K562 (cell line): ENCODE data around the gene PLP2. TPM values are rescaled to one million over a fixed set of nuclear protein-coding genes. Genes with fewer than 3 reads are reported as not detected.
A peak's percentile ranks its signal among the peaks of the same experiment; 100 is the strongest.

Experiments
- GABPA ChIP-seq: fragments of 200-800 bp; sonication (Bioruptor generic); conservative IDR thresholded peaks from 2 replicates; pipeline ENCODE4 v1.6.1; 2016; ENCODE audit warnings: low read depth, missing genetic modification characterization, missing compliant biosample characterization
- HNRNPK ChIP-seq: fragments of 200-400 bp; formaldehyde crosslinking; IDR thresholded peaks from one replicate; pipeline ENCODE4 v1.6.1; 2018; ENCODE audit warnings: mild to moderate bottlenecking, low read depth, low read length; ENCODE audit not compliant: poor library complexity, severe bottlenecking
- MYNN ChIP-seq, 2 experiments: sonication (generic); formaldehyde crosslinking in 1 of 2; IDR thresholded peaks; 2 replicates each; pipeline versions ENCODE4 v1.5.0 to v1.6.1; 2016 to 2020; ENCODE audit warnings: antibody characterized with exemption in 1 of 2, missing genetic modification reagents in 1 of 2
- POLR2AphosphoS2 ChIP-seq: IDR thresholded peaks from 2 replicates; pipeline ENCODE4 v1.6.1; 2012; ENCODE audit warnings: low read length, improper control_type of control experiment
- SMAD2 ChIP-seq: fragments of 150-350 bp; IDR thresholded peaks from 2 replicates; pipeline ENCODE4 v1.6.1; 2014; ENCODE audit warnings: low read depth, mild to moderate bottlenecking, low read length
- SUPT5H ChIP-seq: fragments of 450-650 bp; IDR thresholded peaks from 2 replicates; pipeline ENCODE4 v1.6.1; 2016
- TRIM28 ChIP-seq: fragments of 450-650 bp; IDR thresholded peaks from 2 replicates; pipeline ENCODE4 v1.6.1; 2017
- ZEB2 ChIP-seq: fragments of 450-650 bp; IDR thresholded peaks from 2 replicates; pipeline ENCODE4 v1.6.1; 2016
- ZNF134 ChIP-seq: fragments of 250-450 bp; sonication (Bioruptor Pico); conservative IDR thresholded peaks from 2 replicates; pipeline ENCODE4 v1.4.0; 2020
- ZNF140 ChIP-seq: fragments of 250-450 bp; sonication (Bioruptor Pico); IDR thresholded peaks from 2 replicates; pipeline ENCODE4 v1.8.0; 2021; ENCODE audit warnings: moderate library complexity, mild to moderate bottlenecking, inconsistent platforms
- ZNF274 ChIP-seq: IDR thresholded peaks from 2 replicates; pipeline ENCODE4 v1.6.1; 2011; ENCODE audit warnings: low read depth, mild to moderate bottlenecking, low read length, moderate library complexity, borderline replicate concordance
- polyA plus RNA-seq, 8 experiments: library from polyadenylated mRNA; depleted of rRNA in 4 of 8; stranded (reverse) in 5 of 8; unstranded in 3 of 8; fragments of >200 nt; fragmentation: Nextera tagmentation in 2 of 8; fragmentation: Illumina TruSeq in 1 of 8; extraction: Ambion mirVana in 2 of 8; extraction: Trizol in 1 of 8; gene quantifications; 2 replicates each; pipeline versions ENCODE4 v1.2.1 to v1.2.3, GENCODE V29; 2011 to 2014; ENCODE audit warnings: inconsistent platforms in 1 of 8, missing spikeins in 1 of 8
- total RNA-seq, 7 experiments: library from RNA; depleted of rRNA in 6 of 7; stranded (reverse); fragments of >200 nt in 6 of 7; fragmentation: Illumina TruSeq in 2 of 7; extraction: Trizol in 2 of 7; gene quantifications; 2 replicates each; pipeline versions ENCODE4 v1.2.1 to v1.2.3, GENCODE V29; 2011 to 2021; ENCODE audit warnings: low replicate concordance in 1 of 7
- TF ChIP-seq, protein P1 (sequence below), 2 experiments: fragments of 450-650 bp in 1 of 2; sonication (generic) in 1 of 2; formaldehyde crosslinking in 1 of 2; IDR thresholded peaks; 2 replicates each; pipeline versions ENCODE4 v1.7.1 to v1.9.0; 2016 to 2022; ENCODE audit warnings: inconsistent platforms in 1 of 2, mild to moderate bottlenecking in 1 of 2, missing genetic modification reagents in 1 of 2
- TF ChIP-seq, protein P2 (sequence below): sonication (generic); formaldehyde crosslinking; IDR thresholded peaks from 2 replicates; pipeline ENCODE4 v1.8.0; 2022; ENCODE audit warnings: mild to moderate bottlenecking, missing genetic modification reagents
- TF ChIP-seq, protein P3 (sequence below): fragments of 450-650 bp; formaldehyde crosslinking; IDR thresholded peaks from 2 replicates; pipeline ENCODE4 v1.4.0; 2022; ENCODE audit warnings: missing genetic modification characterization

Gene PLP2
- total and polyA plus RNA-seq, 9 of the 15 experiments (the other 6 are each of a cell fraction or from before 2014, with no cell fraction given), result 34.7 to 236 (median 112) TPM

DNA sequence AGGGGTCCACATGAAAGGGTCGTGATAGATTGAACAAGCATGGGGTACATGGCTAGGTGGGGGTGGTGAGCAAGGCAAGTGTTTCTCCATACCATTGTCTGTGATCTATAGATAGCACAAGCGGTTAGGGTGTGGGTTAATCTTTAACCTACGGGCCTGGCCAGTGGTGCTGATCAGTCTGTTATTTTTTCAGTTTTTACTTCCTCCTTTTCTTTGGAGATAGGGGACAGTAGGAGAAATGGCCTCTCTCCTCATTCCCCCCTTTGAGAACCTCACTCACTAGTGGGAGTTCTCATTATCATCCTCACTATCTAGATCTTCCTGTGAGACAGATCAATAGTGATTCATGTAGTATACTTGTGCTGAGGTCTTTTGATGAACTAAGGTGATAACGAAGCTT is 32.0 kb upstream of the PLP2 start (continued):
- TF ChIP-seq, protein P1, sequence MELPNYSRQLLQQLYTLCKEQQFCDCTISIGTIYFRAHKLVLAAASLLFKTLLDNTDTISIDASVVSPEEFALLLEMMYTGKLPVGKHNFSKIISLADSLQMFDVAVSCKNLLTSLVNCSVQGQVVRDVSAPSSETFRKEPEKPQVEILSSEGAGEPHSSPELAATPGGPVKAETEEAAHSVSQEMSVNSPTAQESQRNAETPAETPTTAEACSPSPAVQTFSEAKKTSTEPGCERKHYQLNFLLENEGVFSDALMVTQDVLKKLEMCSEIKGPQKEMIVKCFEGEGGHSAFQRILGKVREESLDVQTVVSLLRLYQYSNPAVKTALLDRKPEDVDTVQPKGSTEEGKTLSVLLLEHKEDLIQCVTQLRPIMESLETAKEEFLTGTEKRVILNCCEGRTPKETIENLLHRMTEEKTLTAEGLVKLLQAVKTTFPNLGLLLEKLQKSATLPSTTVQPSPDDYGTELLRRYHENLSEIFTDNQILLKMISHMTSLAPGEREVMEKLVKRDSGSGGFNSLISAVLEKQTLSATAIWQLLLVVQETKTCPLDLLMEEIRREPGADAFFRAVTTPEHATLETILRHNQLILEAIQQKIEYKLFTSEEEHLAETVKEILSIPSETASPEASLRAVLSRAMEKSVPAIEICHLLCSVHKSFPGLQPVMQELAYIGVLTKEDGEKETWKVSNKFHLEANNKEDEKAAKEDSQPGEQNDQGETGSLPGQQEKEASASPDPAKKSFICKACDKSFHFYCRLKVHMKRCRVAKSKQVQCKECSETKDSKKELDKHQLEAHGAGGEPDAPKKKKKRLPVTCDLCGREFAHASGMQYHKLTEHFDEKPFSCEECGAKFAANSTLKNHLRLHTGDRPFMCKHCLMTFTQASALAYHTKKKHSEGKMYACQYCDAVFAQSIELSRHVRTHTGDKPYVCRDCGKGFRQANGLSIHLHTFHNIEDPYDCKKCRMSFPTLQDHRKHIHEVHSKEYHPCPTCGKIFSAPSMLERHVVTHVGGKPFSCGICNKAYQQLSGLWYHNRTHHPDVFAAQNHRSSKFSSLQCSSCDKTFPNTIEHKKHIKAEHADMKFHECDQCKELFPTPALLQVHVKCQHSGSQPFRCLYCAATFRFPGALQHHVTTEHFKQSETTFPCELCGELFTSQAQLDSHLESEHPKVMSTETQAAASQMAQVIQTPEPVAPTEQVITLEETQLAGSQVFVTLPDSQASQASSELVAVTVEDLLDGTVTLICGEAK (IDR thresholded peaks at IDR 0.05), result no peak
- TF ChIP-seq, protein P1 (CRISPR knock-in tag; IDR thresholded peaks at IDR 0.05), result no peak
- TF ChIP-seq GABPA (tag), result no peak
- TF ChIP-seq MYNN (IDR thresholded peaks at IDR 0.05), result peak; percentile 52
- TF ChIP-seq MYNN (CRISPR knock-in tag; IDR thresholded peaks at IDR 0.05), result no peak
- TF ChIP-seq, protein P2, sequence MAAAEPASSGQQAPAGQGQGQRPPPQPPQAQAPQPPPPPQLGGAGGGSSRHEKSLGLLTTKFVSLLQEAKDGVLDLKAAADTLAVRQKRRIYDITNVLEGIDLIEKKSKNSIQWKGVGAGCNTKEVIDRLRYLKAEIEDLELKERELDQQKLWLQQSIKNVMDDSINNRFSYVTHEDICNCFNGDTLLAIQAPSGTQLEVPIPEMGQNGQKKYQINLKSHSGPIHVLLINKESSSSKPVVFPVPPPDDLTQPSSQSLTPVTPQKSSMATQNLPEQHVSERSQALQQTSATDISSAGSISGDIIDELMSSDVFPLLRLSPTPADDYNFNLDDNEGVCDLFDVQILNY, result no peak
- TF ChIP-seq ZNF274, result no peak
- TF ChIP-seq HNRNPK, result no peak
- peak; percentile 95 for TF ChIP-seq TRIM28
- TF ChIP-seq ZNF140 (CRISPR knock-in tag), result no peak
- no peak for TF ChIP-seq ZNF134 (CRISPR knock-in tag)
- TF ChIP-seq ZEB2, result peak; percentile 66; the same call in 1 of the 2 replicates
- no peak for TF ChIP-seq POLR2AphosphoS2
- TF ChIP-seq, protein P3, sequence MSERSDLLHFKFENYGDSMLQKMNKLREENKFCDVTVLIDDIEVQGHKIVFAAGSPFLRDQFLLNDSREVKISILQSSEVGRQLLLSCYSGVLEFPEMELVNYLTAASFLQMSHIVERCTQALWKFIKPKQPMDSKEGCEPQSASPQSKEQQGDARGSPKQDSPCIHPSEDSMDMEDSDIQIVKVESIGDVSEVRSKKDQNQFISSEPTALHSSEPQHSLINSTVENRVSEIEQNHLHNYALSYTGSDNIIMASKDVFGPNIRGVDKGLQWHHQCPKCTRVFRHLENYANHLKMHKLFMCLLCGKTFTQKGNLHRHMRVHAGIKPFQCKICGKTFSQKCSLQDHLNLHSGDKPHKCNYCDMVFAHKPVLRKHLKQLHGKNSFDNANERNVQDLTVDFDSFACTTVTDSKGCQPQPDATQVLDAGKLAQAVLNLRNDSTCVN, result no peak
- no peak for TF ChIP-seq SMAD2
- TF ChIP-seq SUPT5H, result no peak
